Suprapubic skin (tissue), 3 donors: ENCODE results near the gene C11orf58.

ENCODE experiments used
- CTCF ChIP-seq, 2 donors: fragments of 200-600 bp in 1 of 2; fragments of 450-650 bp in 1 of 2; sonication (generic) in 1 of 2; IDR thresholded peaks; one replicate each; pipeline ENCODE4 v1.5.1; 2016 to 2019; ENCODE audit warnings: antibody characterized with exemption in 2 of 2, mild to moderate bottlenecking in 1 of 2, moderate library complexity in 1 of 2
- POLR2A ChIP-seq, 2 donors: fragments of 450-650 bp; IDR thresholded peaks; one replicate each; pipeline ENCODE4 v1.6.1; 2017; ENCODE audit warnings: antibody characterized with exemption in 2 of 2, mild to moderate bottlenecking in 2 of 2, moderate library complexity in 2 of 2

DNA sequence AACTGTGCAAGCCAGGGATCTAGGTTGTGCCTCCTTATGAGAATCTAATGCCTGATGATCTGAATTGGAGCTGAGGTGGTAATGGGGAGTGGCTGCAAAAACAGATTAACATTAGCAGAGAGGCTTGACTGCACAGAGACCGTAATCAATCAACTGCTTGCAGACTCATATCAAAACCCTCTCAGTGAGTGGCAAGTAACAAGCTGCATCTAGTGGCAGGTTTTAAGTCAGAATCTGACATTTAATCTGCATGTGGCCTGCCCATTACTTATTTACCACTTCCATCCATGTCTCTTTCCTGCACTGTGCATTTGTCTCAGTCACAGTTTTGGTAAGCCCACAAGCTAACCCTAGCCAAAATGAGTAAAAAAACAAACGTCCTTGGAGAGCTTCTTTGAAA, 11.2 kb downstream of the C11orf58 start:
- TF ChIP-seq CTCF (IDR thresholded peaks at IDR 0.05) (no peak), POLR2A (IDR thresholded peaks at IDR 0.05) (no peak)
